Psoas muscle (tissue), 8 donors: ENCODE results near the gene OR2H1. TPM values are rescaled to one million over a fixed set of nuclear protein-coding genes. Genes with fewer than 3 reads are reported as not detected.

Experiments
- ATAC-seq, 4 donors: fragments of 200-7000 bp; cut with Tn5 transposase; one replicate each; pipeline ENCODE4 v1.9.1; 2020; ENCODE audit warnings: moderate library complexity in 3 of 4, mild to moderate bottlenecking in 2 of 4
- DNase-seq, 2 donors: peaks; one replicate each; pipeline ENCODE4 v3.0.0-alpha.2; 2020
- H3K27ac ChIP-seq: fragments of 200-600 bp; one replicate; pipeline ENCODE4 v1.8.0; 2022
- H3K27me3 ChIP-seq, 3 donors: fragments of 200-600 bp in 1 of 3; one replicate each; pipeline versions ENCODE4 v1.6.1 to v1.8.0; 2013 to 2022; ENCODE audit warnings: low read length in 2 of 3, mild to moderate bottlenecking in 2 of 3, moderate library complexity in 1 of 3; ENCODE audit not compliant: insufficient read depth in 3 of 3
- H3K36me3 ChIP-seq, 2 donors: fragments of 200-600 bp in 1 of 2; one replicate each; pipeline versions ENCODE4 v1.6.1 to v1.8.0; 2013 to 2022; ENCODE audit warnings: low read depth in 1 of 2, mild to moderate bottlenecking in 1 of 2, moderate library complexity in 1 of 2; ENCODE audit not compliant: insufficient read depth in 1 of 2
- H3K4me1 ChIP-seq: fragments of 200-600 bp; one replicate; pipeline ENCODE4 v1.8.0; 2022
- H3K4me3 ChIP-seq: fragments of 200-600 bp; one replicate; pipeline ENCODE4 v1.8.0; 2022; ENCODE audit warnings: mild to moderate bottlenecking
- H3K9me3 ChIP-seq: fragments of 200-600 bp; one replicate; pipeline ENCODE4 v1.8.0; 2022
- CTCF ChIP-seq: fragments of 200-600 bp; IDR thresholded peaks from one replicate; pipeline ENCODE4 v1.8.0; 2022; ENCODE audit warnings: antibody characterized with exemption
- WGBS, 3 donors: extraction: QIAGEN DNeasy Blood & Tissue Kit; methylation state at CpG; one replicate each; pipeline versions ENCODE4 v1.1.6 to v1.1.7; 2013; 5-methylcytosine and 5-hydroxymethylcytosine counted together
- intact Hi-C, 2 donors: fragments of 100-400 bp; cut with DNase I; formaldehyde crosslinking; loops; one replicate each; pipeline versions ENCODE4 v1.11.0 to v1.14.2; 2022
- polyA plus RNA-seq, 3 donors: library from polyadenylated mRNA; stranded (reverse); fragments of 200-250 nt; gene quantifications; one replicate each; pipeline ENCODE4 v1.2.3, GENCODE V29; 2013
- total RNA-seq, 4 donors: library from RNA; stranded (reverse); fragmentation: NEBNext Ultra II Directional in 2 of 4; extraction: Animal tissue kit (Norgen Biotek cat#: 25700) in 2 of 4; gene quantifications; one replicate each; pipeline versions ENCODE4 v1.2.1 to v1.2.4, GENCODE V29; 2021 to 2023
- donor health status: healthy with polysubstance abuse.
- donor health status: DM: no; HTN: no; CAD: no; lungs with moderate emphysema.
- donor health status: Bipolar disorder and iron deficiency.
- donor health status: healthy.
- donor health status: DM: yes; HTN: yes; CAD: no.
- donor health status: DM: no; HTN: no; CAD: no.
- donor health status: DM: no; HTN: no; CAD: no.
- donor health status: DM: yes; HTN: yes; CAD: no.

Gene OR2H1
- total and polyA plus RNA-seq, 7 donors, result 0.10 TPM; not detected in 6

DNA sequence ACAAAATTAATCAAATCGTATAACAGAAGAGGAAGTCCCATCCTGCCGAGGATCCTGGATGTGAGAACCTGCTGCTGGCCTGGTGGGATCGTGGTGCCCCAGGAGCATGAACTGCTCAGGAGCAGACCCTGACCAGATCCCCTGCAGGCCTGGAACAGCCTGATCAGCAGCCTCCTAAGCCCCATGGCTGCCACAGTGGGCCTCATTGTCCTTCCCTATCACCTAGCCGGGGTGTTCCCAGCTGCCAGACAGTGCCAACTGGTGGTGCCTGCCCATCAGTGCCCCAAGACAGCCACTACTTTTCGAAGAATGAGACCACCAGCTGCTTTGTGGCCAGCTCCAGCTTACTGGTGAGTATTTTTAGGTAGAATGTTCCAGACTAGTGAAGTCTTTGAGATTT lies 50.4 kb downstream of the OR2H1 start:
- no peak for TF ChIP-seq CTCF
- Histone ChIP-seq H3K9me3 (no peaks in the 10 kb centered on the region), H3K4me3 (no peak overlapping the region), H3K36me3 (no peaks in the 10 kb centered on the region), H3K27me3 (no peaks in the 10 kb centered on the region), H3K4me1 (no peaks in the 10 kb centered on the region), H3K27ac (no peak overlapping the region)
- ATAC-seq (no peak), DNase-seq (no peak)
- WGBS, 3 donors, result 70 to 76% (median 71%) methylated on average over 5 of the region's 5 CpGs
- intact Hi-C loops, result no loop called here

DNA sequence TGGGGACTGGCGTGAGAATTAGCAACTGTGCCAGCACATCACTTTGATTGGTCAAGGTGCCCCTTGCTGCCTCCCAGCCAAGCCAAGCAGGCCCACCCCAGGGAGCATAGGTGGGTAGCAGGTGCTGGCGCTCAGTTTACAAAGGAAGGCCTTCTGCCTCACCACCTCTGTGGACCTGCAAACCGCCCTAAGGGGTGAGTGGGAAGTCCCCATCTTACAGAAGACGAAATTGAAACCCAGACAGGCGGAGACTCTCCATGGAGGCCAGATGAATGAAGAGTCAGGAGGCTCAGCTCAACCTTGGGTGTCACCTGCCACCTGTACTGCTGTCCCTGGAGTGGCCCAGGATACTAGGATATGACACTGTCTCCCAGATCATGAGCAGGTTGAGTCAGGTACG lies 52.3 kb downstream of the OR2H1 start:
- intact Hi-C loops, result no loop called here
- no peak for ATAC-seq
- 72 to 76% (median 72%) methylated on average over 6 of the region's 6 CpGs for WGBS, 3 donors

GRCh38 chr6:29509711-29510110 lies 52.8 kb downstream of the OR2H1 start:
- no peaks in the 10 kb centered on the region for H3K36me3 ChIP-seq
- intact Hi-C loops, result no loop called here
- TF ChIP-seq CTCF, result no peak

More for the DNA sequence above, 52.3 kb downstream of the OR2H1 start:
- no peaks in the 10 kb centered on the region for H3K9me3 ChIP-seq
- no peak for DNase-seq
- no peaks in the 10 kb centered on the region for H3K36me3 ChIP-seq
- H3K27ac ChIP-seq, result no peak overlapping the region
- no peaks in the 10 kb centered on the region for H3K27me3 ChIP-seq
- no peak overlapping the region for H3K4me3 ChIP-seq
- H3K4me1 ChIP-seq, result no peaks in the 10 kb centered on the region
- no peak for TF ChIP-seq CTCF

DNA sequence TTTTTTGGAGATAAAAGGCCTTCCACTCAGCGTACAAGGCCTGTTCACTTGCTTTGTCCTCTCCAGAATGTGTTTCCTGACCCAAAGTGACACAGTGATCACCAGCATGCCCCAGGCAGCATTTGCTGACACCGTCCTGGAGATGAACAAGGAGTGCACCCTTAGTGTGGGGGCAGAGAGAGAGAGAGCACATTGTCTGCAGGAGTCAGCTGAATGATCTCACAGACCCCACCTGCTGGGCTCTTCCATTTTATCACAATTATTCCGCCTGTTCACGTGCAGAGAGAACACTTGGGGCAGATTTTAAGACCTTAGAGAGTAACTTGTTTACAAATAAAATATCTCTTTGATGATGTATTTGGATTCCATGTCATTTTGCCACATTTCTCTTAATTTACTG lies 53.2 kb downstream of the OR2H1 start:
- Histone ChIP-seq H3K27me3 (no peaks in the 10 kb centered on the region), H3K27ac (no peak overlapping the region), H3K9me3 (no peaks in the 10 kb centered on the region), H3K36me3 (no peaks in the 10 kb centered on the region), H3K4me1 (no peaks in the 10 kb centered on the region), H3K4me3 (no peak overlapping the region)
- ATAC-seq (no peak), DNase-seq (no peak)
- WGBS, 3 donors, result 34 to 49% (median 39%) methylated on average over 4 of the region's 4 CpGs
- no peak for TF ChIP-seq CTCF
- intact Hi-C loops, result no loop called here

More at GRCh38 chr6:29509711-29510110, 52.8 kb downstream of the OR2H1 start:
- ATAC-seq (no peak), DNase-seq (no peak)
- H3K9me3 ChIP-seq, result no peaks in the 10 kb centered on the region
- H3K27me3 ChIP-seq, result no peaks in the 10 kb centered on the region
- H3K4me3 ChIP-seq, result no peak overlapping the region
- H3K27ac ChIP-seq, result no peak overlapping the region
- whole genome bisulfite sequencing, 3 donors, result 74 to 77% (median 76%) methylated on average over 9 of the region's 9 CpGs
- no peaks in the 10 kb centered on the region for H3K4me1 ChIP-seq

GRCh38 chr6:29510746-29511300 lies 53.9 kb downstream of the OR2H1 start:
- H3K9me3 ChIP-seq, result no peaks in the 10 kb centered on the region
- H3K27ac ChIP-seq, result no peak overlapping the region
- WGBS, 3 donors, result 61 to 76% (median 73%) methylated on average over 2 of the region's 2 CpGs
- intact Hi-C loops, result no loop called here
- ATAC-seq, result no peak
- TF ChIP-seq CTCF, result no peak
- no peaks in the 10 kb centered on the region for H3K36me3 ChIP-seq
- no peak for DNase-seq
- no peaks in the 10 kb centered on the region for H3K27me3 ChIP-seq
- H3K4me3 ChIP-seq, result no peak overlapping the region
- no peaks in the 10 kb centered on the region for H3K4me1 ChIP-seq
